ENCODE results near the gene ADGRB3. TPM values are rescaled to one million over a fixed set of nuclear protein-coding genes. Genes with fewer than 3 reads are reported as not detected.

The ADGRB3 gene
- total and polyA plus RNA-seq, 7 donors: 0.60 to 11.5 (median 9.7) TPM; not detected in 1

GRCh38 chr6:68625998-68626397, 9.1 kb upstream of the ADGRB3 start:
- no peaks in the 10 kb centered on the region for H3K27me3 ChIP-seq
- no peaks in the 10 kb centered on the region for H3K9me3 ChIP-seq
- no peaks in the 10 kb centered on the region for H3K4me1 ChIP-seq
- H3K36me3 ChIP-seq: no peaks in the 10 kb centered on the region
- DNase-seq: no peak
- H3K4me3 ChIP-seq: no peak overlapping the region
- H3K27ac ChIP-seq: no peak overlapping the region
- no peak for TF ChIP-seq CTCF (IDR thresholded peaks at IDR 0.05)
- TF ChIP-seq POLR2AphosphoS5 (IDR thresholded peaks at IDR 0.05): no peak
- TF ChIP-seq POLR2A (IDR thresholded peaks at IDR 0.05): no peak
- no peak for TF ChIP-seq EP300 (IDR thresholded peaks at IDR 0.05)
- 89 to 91% methylated on average over 6 of the region's 6 CpGs for WGBS, 2 donors
- intact Hi-C loops (cut with DNase I): no loop called here

- Histone ChIP-seq H3K27me3 (no peaks in the 10 kb centered on the region), H3K36me3 (no peaks in the 10 kb centered on the region), H3K27ac (no peak overlapping the region), H3K9me3 (no peaks in the 10 kb centered on the region), H3K4me3 (no peak overlapping the region), H3K4me1 (no peaks in the 10 kb centered on the region)
- DNase-seq: no peak
- TF ChIP-seq POLR2A (IDR thresholded peaks at IDR 0.05) (no peak), EP300 (IDR thresholded peaks at IDR 0.05) (no peak), POLR2AphosphoS5 (IDR thresholded peaks at IDR 0.05) (no peak), CTCF (IDR thresholded peaks at IDR 0.05) (no peak)
- intact Hi-C loops (cut with DNase I): no loop called here
- 36 to 60% methylated on average over 2 of the region's 2 CpGs for WGBS, 2 donors
Measured at GRCh38 chr6:68628161-68628560, 6.9 kb upstream of the ADGRB3 start.

GRCh38 chr6:68632734-68633133, 2.3 kb upstream of the ADGRB3 start:
- intact Hi-C loops (cut with DNase I): no loop called here
- peak overlapping the region in 3 of 4 donors; percentile 11 to 78 (median 74) for H3K27ac ChIP-seq
- peak overlapping the region in 1 of 4 donors; percentile 70 for H3K4me3 ChIP-seq
- no peaks in the 10 kb centered on the region for H3K36me3 ChIP-seq
- peaks cover 0 to 19% (median 15%) of the 10 kb centered on the region in 4 donors for H3K4me1 ChIP-seq
- TF ChIP-seq POLR2A (IDR thresholded peaks at IDR 0.05): no peak
- no peak for TF ChIP-seq EP300 (IDR thresholded peaks at IDR 0.05)
- no peak for TF ChIP-seq CTCF (IDR thresholded peaks at IDR 0.05)
- no peak for TF ChIP-seq POLR2AphosphoS5 (IDR thresholded peaks at IDR 0.05)
- H3K27me3 ChIP-seq: peaks cover 0 to 7% (median 0%) of the 10 kb centered on the region in 3 donors
- 61 to 67% methylated on average over 3 of the region's 3 CpGs for WGBS, 2 donors
- H3K9me3 ChIP-seq: no peaks in the 10 kb centered on the region
- no peak for DNase-seq

DNA sequence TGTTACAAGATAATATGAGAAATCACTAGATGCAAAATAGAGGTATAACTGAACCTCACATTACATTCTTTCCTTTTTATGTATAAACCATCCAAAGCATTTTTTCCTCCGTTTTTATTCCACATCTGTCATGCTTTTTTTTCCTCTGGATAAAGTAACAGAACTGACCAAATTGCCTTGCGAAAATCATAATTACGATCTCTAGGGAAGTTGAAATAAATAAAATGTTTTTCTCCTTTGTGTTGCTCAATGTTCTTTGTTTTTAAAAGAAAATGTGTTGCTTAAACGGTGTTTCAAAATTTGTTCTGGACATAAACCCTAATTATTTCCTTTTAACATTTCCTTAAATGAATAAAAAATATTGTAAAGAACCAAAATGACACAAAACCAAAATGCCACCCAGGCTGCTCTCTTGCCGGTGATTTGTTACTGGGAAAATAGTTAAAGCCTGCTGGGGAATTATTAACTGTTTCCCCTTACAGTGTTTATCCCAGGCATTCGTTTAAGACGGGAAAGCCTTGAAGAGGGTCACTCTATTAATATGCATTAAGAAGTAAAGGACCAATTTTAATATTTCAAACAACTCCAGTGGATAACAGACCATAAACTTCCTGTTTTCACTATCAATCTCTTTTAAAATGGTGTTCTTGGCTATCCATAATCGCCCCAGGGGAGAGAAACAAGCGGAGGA, 1.7 kb upstream of the ADGRB3 start:
- Histone ChIP-seq H3K4me1 (peaks cover 0 to 19% (median 15%) of the 10 kb centered on the region in 4 donors), H3K9me3 (no peaks in the 10 kb centered on the region), H3K27me3 (peaks cover 0 to 11% (median 0%) of the 10 kb centered on the region in 3 donors), H3K27ac (peak overlapping the region; percentile 73 to 78 (median 74)), H3K4me3 (peak overlapping the region; percentile 66 to 70 (median 67)), H3K36me3 (no peaks in the 10 kb centered on the region)
- DNase-seq: no peak
- intact Hi-C loops (cut with DNase I): no loop called here
- TF ChIP-seq CTCF (IDR thresholded peaks at IDR 0.05): no peak
- WGBS, 2 donors: 31 to 47% methylated on average over 9 of the region's 9 CpGs

Measured in sigmoid colon (tissue), 7 donors.